ENCODE data around the gene GABBR1. TPM values are rescaled to one million over a fixed set of nuclear protein-coding genes. Genes with fewer than 3 reads are reported as not detected.

GABBR1 gene
- 6.2 and 13.0 TPM in 2 replicates for total RNA-seq

GRCh38 chr6:29632789-29633533 lies at the start of gene GABBR1:
GABBR1 (minus strand) TSS chr6:29633183; CDS start chr6:29632385, 798 bp downstream.

DNA sequence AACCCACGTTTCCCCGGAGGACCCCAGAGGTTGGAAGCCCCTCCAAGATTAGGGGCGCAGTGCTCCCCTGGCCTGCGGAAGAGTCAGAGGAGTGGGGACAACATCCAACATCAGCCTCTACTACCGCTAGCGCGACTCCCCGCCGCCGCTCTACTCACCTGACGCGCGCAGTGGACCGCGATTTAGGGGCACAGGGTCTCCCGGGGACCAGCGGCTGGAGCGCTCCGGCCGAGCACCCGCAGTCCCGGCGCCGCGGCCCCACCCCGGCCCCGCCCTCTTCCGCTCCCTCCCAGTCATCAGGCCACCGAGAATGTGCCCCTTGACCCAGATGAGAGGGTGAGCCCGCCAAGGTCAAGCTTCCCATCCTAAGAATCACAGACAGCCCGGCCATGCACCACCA lies 47.9 kb upstream of the GABBR1 start, which contains the start of gene ZFP57:
Gene ZFP57, minus strand, starts transcription at position 249 of the 400 bp plus-strand sequence. CDS start 4,149 bp downstream, outside the sequence.

GRCh38 chr6:29656798-29657197 lies 23.8 kb upstream of the GABBR1 start, which contains the start of gene MOG:
MOG (plus strand) TSS chr6:29657092; CDS start chr6:29657210, 118 bp downstream.

DNA sequence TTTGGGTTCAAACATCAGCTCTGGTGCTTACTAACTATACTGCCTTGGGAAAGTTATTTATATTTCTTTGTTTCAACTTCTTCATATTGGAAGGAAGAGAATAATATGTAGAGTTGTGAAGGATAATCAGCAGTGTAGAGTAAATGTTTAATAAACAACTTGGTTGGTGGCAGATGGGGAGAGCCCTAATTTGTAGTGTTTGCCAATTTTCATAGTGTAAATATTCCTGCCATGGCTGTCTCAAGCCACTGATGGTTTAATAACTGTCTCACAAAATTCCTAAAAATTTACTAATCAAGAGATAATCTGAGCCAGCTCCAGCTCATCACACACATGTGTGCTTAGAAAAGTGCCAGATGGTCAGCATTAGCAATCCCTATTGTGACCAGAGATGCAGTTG lies 48.2 kb downstream of the GABBR1 start, which contains the start of gene OR2H2:
Gene OR2H2, plus strand, starts transcription at position 301 of the 400 bp plus-strand sequence. CDS start 2,824 bp downstream, outside the sequence.

GRCh38 chr6:29559524-29560287 lies 73.3 kb downstream of the GABBR1 start, which contains the start of gene UBD:
UBD (minus strand) TSS chr6:29559732; CDS start chr6:29559701, 31 bp downstream.

Other genes with a start within 250 kb of the GABBR1 start
- not detected in 2 replicates for gene OR12D2, start 237.6 kb downstream of the GABBR1 start, total RNA-seq
- gene OR12D1, start 218.3 kb downstream of the GABBR1 start, total RNA-seq: not detected in 2 replicates
- gene OR10C1, start 193.9 kb downstream of the GABBR1 start, total RNA-seq: not detected in 2 replicates
- not detected in 2 replicates for gene OR11A1, start 176.1 kb downstream of the GABBR1 start, total RNA-seq
- not detected in 2 replicates for gene OR2H1, start 176.0 kb downstream of the GABBR1 start, total RNA-seq
- gene MAS1L, start 145.2 kb downstream of the GABBR1 start, total RNA-seq: not detected in 2 replicates
- gene UBD, start 73.5 kb downstream of the GABBR1 start, total RNA-seq: not detected in 2 replicates
- gene OR2H2, start 48.1 kb downstream of the GABBR1 start, total RNA-seq: not detected in 2 replicates
- not detected in 2 replicates for gene MOG, start 23.9 kb upstream of the GABBR1 start, total RNA-seq
- gene ZFP57, start 48.0 kb upstream of the GABBR1 start, total RNA-seq: under 0.01 and 4.2 TPM in 2 replicates
- gene HLA-F, start 90.3 kb upstream of the GABBR1 start, total RNA-seq: 12.5 and 14.0 TPM in 2 replicates
- gene HLA-G, start 194.6 kb upstream of the GABBR1 start, total RNA-seq: 2.9 and 9.9 TPM in 2 replicates